ENCODE measurements around the gene FCHO2.

DNA sequence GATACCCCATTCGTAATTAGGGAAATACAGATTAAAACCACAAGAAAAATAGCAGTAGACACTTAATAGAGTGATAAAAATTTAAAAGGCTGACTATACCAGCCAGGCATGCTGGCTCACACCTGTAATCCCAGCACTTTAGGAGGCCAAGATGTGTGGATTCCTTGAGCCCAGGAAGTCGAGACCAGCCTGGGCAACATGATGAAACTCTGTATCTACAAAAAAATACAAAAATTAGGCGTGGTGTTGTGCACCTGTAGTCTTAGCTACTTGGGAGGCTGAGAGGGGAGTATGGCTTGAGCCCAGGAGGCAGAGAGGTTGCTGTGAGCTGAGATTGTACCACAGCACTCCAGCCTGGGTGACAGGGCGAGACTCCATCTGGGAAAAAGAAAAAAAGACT lies 72.0 kb downstream of the FCHO2 start:
- no peak for TF ChIP-seq YY1 (IDR thresholded peaks at IDR 0.05; ENCODE audit: insufficient read depth, insufficient read length)
- no peak for TF ChIP-seq SUZ12 (IDR thresholded peaks at IDR 0.05; ENCODE audit: extremely low read depth, insufficient read depth, insufficient read length)
- no peak for TF ChIP-seq ZNF274 (IDR thresholded peaks at IDR 0.05; ENCODE audit: low read depth, low read length)

Measured in NT2/D1 (cell line).